HepG2 (cell line): ENCODE measurements around the gene FGD3. TPM values are rescaled to one million over a fixed set of nuclear protein-coding genes. Genes with fewer than 3 reads are reported as not detected.

ENCODE experiments used
- ATAC-seq: fragments of 200-7000 bp; cut with Tn5 transposase; 3 replicates; pipeline ENCODE4 v1.9.1; 2020; ENCODE audit warnings: mild to moderate bottlenecking, moderate library complexity
- BruUV-seq: library from RNA; stranded (reverse); fragments of 400-500 nt; replicated peaks from 2 replicates; lab custom pipeline; 2021; lab: Mats Ljungman, UMichigan
- CTCF ChIA-PET: fragments of 300-600 bp; formaldehyde crosslinking; extraction: SDS; loops from one replicate; lab custom pipeline; 2021; ENCODE audit warnings: low total read pairs, inconsistent platforms, low intra/inter-chr PET ratio; lab: Yijun Ruan, JAX
- POLR2A ChIA-PET: fragments of 350-600 bp; sonication (Branson Sonifier 250); formaldehyde crosslinking; loops from one replicate; lab custom pipeline; 2020; ENCODE audit warnings: antibody characterized with exemption, inconsistent platforms; lab: Yijun Ruan, JAX
- DNase-seq: peaks from one replicate; pipeline ENCODE4 v3.0.0-alpha.2; 2015; ENCODE audit warnings: low spot score
- FAIRE-seq: peaks from 3 replicates; lab custom pipeline; 2011; peaks lifted over from hg19 to GRCh38; lab: Jason Lieb, UNC
- H2AFZ ChIP-seq: one replicate; pipeline ENCODE4 v1.6.1; 2011; ENCODE audit warnings: low read length, inconsistent platforms
- H3K27ac ChIP-seq: fragments of 300-600 bp; 3 replicates; pipeline ENCODE4 v1.8.0; 2011; ENCODE audit warnings: mixed run types, mild to moderate bottlenecking, mixed read lengths, low read length, inconsistent platforms; ENCODE audit not compliant: insufficient read depth; ENCODE audit errors: extremely low read length
- H3K27me3 ChIP-seq, 2 experiments: fragments of 200-600 bp in 1 of 2; 2 replicates in 1 of 2; 3 replicates in 1 of 2; pipeline versions ENCODE4 v1.6.0 to v1.8.0; 2011; ENCODE audit warnings: low read length in 2 of 2, mild to moderate bottlenecking in 2 of 2, moderate library complexity in 2 of 2, inconsistent platforms in 1 of 2; ENCODE audit not compliant: insufficient read depth in 2 of 2, control insufficient read depth in 1 of 2
- H3K36me3 ChIP-seq, 2 experiments: fragments of 200-600 bp in 1 of 2; replicated peaks in 1 of 2; 2 replicates in 1 of 2; 3 replicates in 1 of 2; pipeline versions ENCODE4 v1.5.1 to v1.8.0; 2011; ENCODE audit warnings: low read length in 2 of 2, inconsistent platforms in 1 of 2; ENCODE audit not compliant: insufficient read depth in 2 of 2, control insufficient read depth in 1 of 2
- H3K4me1 ChIP-seq: 2 replicates; pipeline ENCODE4 v1.5.1; 2012; ENCODE audit warnings: low read length, inconsistent platforms; ENCODE audit not compliant: insufficient read depth
- H3K4me2 ChIP-seq: 2 replicates; pipeline ENCODE4 v1.6.0; 2011; ENCODE audit warnings: low read depth, low read length, inconsistent platforms
- H3K4me3 ChIP-seq, 3 experiments: fragments of 200-600 bp in 1 of 3; sonication (generic), shearing (Covaris generic) in 1 of 3; replicated peaks in 1 of 3; 2 replicates each; pipeline ENCODE4 v1.5.1; 2011 to 2016; ENCODE audit warnings: low read length in 3 of 3, inconsistent platforms in 2 of 3, low read depth in 2 of 3, mild to moderate bottlenecking in 2 of 3, control low read depth in 1 of 3, mixed read lengths in 1 of 3; ENCODE audit not compliant: insufficient read depth in 1 of 3
- H3K79me2 ChIP-seq: one replicate; pipeline ENCODE4 v1.6.1; 2011; ENCODE audit warnings: low read length, inconsistent platforms; ENCODE audit not compliant: insufficient read depth
- H3K9ac ChIP-seq: 2 replicates; pipeline ENCODE4 v1.6.0; 2011; ENCODE audit warnings: mild to moderate bottlenecking, low read depth, low read length, inconsistent platforms; ENCODE audit not compliant: insufficient read depth
- H3K9me3 ChIP-seq: 2 replicates; pipeline ENCODE4 v1.5.1; 2012; ENCODE audit warnings: mild to moderate bottlenecking, low read length
- H4K20me1 ChIP-seq: 2 replicates; pipeline ENCODE4 v1.6.0; 2011; ENCODE audit warnings: inconsistent platforms, mild to moderate bottlenecking, low read length, moderate library complexity; ENCODE audit not compliant: insufficient read depth
- HES4 ChIP-seq: sonication (generic); formaldehyde crosslinking; IDR thresholded peaks from 2 replicates; pipeline ENCODE4 v1.9.0; 2021; ENCODE audit warnings: mild to moderate bottlenecking, missing genetic modification reagents, borderline replicate concordance
- ZNF484 ChIP-seq: sonication (generic); formaldehyde crosslinking; IDR thresholded peaks from 2 replicates; pipeline ENCODE4 v1.5.1; 2020; ENCODE audit warnings: mild to moderate bottlenecking, low read depth, missing genetic modification reagents, borderline replicate concordance
- WGBS: methylation state at CpG from one replicate; pipeline ENCODE4 v1.1.6; 2017; ENCODE audit warnings: low lambda C conversion rate; 5-methylcytosine and 5-hydroxymethylcytosine counted together
- in situ Hi-C: cut with HindIII; loops from 2 replicates; pipeline ENCODE4 v1.10.0; 2017; ENCODE audit warnings: low pct_unique_long_range_greater_than_20kb; ENCODE audit not compliant: extremely low pct_ligation_motif_present
- intact Hi-C: fragments of 100-400 bp; cut with micrococcal nuclease; formaldehyde crosslinking; loops from one replicate; pipeline ENCODE4 v1.10.0; 2022; ENCODE audit not compliant: unreplicated experiment
- polyA plus RNA-seq, 8 experiments: library from polyadenylated mRNA; depleted of rRNA in 3 of 8; stranded (reverse) in 7 of 8; unstranded in 1 of 8; fragments of >200 nt; fragmentation: Illumina TruSeq in 4 of 8; extraction: Trizol in 4 of 8; gene quantifications; 2 replicates each; pipeline versions ENCODE4 v1.2.1 to v1.2.3, GENCODE V29; 2011 to 2016; ENCODE audit warnings: low read depth in 4 of 8, missing spikeins in 1 of 8, mixed read lengths in 1 of 8; ENCODE audit not compliant: insufficient read depth in 1 of 8
- total RNA-seq, 5 experiments: library from RNA; depleted of rRNA; stranded (reverse); fragments of >200 nt; fragmentation: Illumina TruSeq; extraction: Trizol; gene quantifications; 2 replicates each; pipeline ENCODE4 v1.2.3, GENCODE V29; 2016; ENCODE audit warnings: low read depth in 1 of 5
- TF ChIP-seq, protein P1 (sequence below): sonication (generic); formaldehyde crosslinking; IDR thresholded peaks from 2 replicates; pipeline ENCODE4 v1.5.0; 2020; ENCODE audit warnings: mild to moderate bottlenecking, missing genetic modification reagents, borderline replicate concordance
- TF ChIP-seq, protein P2 (sequence below): sonication (generic); formaldehyde crosslinking; IDR thresholded peaks from 2 replicates; pipeline ENCODE4 v1.4.0; 2020; ENCODE audit warnings: missing genetic modification reagents

Gene FGD3
- total and polyA plus RNA-seq, 2 of the 13 experiments (the other 11 are each of a cell fraction or from before 2014, with no cell fraction given): 0.53 to 1.1 TPM

DNA sequence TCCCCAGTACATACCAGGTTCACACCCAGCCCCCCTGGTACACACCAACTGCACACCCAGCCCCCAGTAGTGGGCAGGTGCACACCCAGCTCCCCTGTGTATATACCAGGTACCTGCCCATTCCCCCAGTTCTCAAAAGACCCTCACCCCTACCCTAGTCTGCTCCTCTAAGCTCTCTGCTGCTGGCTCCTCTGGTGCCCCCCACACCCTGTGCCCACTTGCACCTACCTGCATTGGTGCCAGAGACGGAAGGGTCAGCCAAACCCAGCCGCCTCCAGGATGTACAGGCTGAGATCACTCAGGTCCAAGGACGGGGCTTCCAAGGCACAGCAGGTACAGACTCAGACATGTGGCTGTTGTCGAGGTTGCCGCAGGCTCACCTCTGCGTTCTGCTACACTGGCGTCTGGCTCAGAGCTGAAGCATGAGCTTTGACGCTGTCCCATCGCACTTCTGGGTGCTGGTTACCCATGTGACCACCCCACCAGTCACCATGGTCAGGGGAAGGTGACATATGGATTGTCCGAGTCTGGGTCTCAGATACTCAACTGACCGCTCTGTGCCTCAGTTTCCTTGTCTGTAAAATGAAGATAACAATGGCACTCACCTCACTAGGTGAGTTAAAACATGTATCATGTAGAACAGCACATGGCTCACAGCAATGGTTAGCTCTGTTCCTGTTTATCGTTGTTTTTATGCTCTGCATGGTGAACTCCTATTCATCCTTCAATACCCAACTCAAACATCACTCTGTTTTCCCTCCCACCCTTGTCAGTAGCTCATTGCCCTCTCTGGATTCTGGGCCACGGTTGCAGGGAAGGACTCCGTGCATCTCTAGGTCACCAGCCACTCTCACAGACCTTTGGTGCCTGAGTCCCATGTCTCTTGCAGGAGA is 65.9 kb downstream of the FGD3 start:
- Histone ChIP-seq H3K4me2 (no peak overlapping the region), H3K9ac (no peak overlapping the region), H2AFZ (no peak overlapping the region), H4K20me1 (no peaks in the 10 kb centered on the region), H3K9me3 (no peaks in the 10 kb centered on the region), H3K27ac (no peak overlapping the region), H3K27me3 (no peaks in the 10 kb centered on the region), H3K79me2 (no peaks in the 10 kb centered on the region), H3K4me1 (peaks cover 12% of the 10 kb centered on the region), H3K4me3 (no peak overlapping the region), H3K36me3 (no peaks in the 10 kb centered on the region)
- intact Hi-C loops (no loop called here), in situ Hi-C loops (no loop called here)
- ATAC-seq (no peak), DNase-seq (no peak), FAIRE-seq (no peak)
- no peak for TF ChIP-seq HES4 (CRISPR knock-in tag)
- TF ChIP-seq, protein P1, sequence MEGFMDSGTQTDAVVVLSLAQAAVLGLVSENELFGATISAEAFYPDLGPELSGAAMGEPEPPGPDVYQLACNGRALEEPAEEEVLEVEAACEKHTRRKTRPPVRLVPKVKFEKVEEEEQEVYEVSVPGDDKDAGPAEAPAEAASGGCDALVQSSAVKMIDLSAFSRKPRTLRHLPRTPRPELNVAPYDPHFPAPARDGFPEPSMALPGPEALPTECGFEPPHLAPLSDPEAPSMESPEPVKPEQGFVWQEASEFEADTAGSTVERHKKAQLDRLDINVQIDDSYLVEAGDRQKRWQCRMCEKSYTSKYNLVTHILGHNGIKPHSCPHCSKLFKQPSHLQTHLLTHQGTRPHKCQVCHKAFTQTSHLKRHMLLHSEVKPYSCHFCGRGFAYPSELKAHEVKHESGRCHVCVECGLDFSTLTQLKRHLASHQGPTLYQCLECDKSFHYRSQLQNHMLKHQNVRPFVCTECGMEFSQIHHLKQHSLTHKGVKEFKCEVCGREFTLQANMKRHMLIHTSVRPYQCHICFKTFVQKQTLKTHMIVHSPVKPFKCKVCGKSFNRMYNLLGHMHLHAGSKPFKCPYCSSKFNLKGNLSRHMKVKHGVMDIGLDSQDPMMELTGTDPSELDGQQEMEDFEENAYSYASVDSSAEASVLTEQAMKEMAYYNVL: no peak
- no peak for TF ChIP-seq ZNF484
- TF ChIP-seq, protein P2, sequence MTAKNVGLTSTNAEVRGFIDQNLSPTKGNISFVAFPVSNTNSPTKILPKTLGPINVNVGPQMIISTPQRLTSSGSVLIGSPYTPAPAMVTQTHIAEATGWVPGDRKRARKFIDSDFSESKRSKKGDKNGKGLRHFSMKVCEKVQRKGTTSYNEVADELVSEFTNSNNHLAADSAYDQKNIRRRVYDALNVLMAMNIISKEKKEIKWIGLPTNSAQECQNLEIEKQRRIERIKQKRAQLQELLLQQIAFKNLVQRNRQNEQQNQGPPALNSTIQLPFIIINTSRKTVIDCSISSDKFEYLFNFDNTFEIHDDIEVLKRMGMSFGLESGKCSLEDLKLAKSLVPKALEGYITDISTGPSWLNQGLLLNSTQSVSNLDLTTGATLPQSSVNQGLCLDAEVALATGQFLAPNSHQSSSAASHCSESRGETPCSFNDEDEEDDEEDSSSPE (CRISPR knock-in tag): no peak
- POLR2A ChIA-PET: no interaction called here
- CTCF ChIA-PET: no interaction called here
- WGBS: 86% methylated on average over 7 of the region's 14 CpGs
- no TSS peak for BruUV-seq
